GM10266 (cell line): Measurements from ENCODE around the gene NUP188.
"Not testable (repeated sequence)": the region's sequence is repeated elsewhere in the genome, so short reads cannot be mapped to it uniquely, and the experiment has no call there.

Experiments
- DNase-seq: peaks from one replicate; pipeline ENCODE4 v3.0.0; 2012; ENCODE audit errors: extremely low spot score
- TF ChIP-seq, protein P1 (sequence below): IDR thresholded peaks from 2 replicates; pipeline ENCODE4 v1.5.1; 2012; ENCODE audit warnings: mild to moderate bottlenecking, low read depth; ENCODE audit not compliant: control insufficient read depth, insufficient read depth; ENCODE audit errors: missing control alignments

NUP188 gene

DNA sequence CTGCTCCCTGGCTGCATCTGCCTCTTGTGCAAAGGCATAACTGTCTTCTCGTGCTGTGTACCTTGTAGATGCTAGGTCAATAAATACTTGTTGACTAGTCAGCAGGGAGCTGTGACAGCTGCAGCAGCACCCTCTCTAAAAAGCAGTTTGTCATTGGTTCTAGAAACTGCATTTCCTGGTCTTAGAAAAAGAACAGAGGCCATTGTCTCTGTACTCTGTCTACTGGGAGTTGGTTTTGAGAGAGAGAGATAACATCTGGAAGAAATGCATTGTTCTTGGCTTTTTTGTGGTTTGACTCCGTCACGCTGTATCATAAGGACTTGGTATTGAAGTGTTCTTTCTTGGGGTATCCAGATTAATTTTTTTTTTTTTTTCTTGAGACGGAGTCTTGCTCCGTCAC is 48.3 kb downstream of the NUP188 start:
- DNase-seq = no peak
- TF ChIP-seq, protein P1, sequence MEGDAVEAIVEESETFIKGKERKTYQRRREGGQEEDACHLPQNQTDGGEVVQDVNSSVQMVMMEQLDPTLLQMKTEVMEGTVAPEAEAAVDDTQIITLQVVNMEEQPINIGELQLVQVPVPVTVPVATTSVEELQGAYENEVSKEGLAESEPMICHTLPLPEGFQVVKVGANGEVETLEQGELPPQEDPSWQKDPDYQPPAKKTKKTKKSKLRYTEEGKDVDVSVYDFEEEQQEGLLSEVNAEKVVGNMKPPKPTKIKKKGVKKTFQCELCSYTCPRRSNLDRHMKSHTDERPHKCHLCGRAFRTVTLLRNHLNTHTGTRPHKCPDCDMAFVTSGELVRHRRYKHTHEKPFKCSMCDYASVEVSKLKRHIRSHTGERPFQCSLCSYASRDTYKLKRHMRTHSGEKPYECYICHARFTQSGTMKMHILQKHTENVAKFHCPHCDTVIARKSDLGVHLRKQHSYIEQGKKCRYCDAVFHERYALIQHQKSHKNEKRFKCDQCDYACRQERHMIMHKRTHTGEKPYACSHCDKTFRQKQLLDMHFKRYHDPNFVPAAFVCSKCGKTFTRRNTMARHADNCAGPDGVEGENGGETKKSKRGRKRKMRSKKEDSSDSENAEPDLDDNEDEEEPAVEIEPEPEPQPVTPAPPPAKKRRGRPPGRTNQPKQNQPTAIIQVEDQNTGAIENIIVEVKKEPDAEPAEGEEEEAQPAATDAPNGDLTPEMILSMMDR = no peak

DNA sequence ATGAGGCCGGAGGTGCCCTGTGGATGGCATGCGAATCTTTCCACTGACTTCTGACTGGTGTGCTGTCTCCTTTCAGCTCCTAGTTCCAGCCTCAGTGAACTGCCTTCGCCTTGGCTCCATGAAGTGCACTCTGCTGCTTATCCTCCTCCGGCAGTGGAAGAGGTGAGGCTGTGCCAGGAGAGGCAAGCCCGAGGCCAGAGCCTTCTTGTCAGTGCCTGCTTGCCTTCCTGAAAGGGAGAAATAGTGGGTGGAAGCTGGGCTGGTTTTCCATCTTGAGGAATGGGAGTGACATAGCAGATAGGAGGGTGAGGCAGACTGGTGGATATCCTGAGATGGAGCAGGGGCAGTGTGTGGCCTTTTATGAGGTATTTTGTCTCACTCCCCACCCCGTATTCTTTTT is 51.0 kb downstream of the NUP188 start:
- TF ChIP-seq, protein P1 = no peak
- no peak for DNase-seq

DNA sequence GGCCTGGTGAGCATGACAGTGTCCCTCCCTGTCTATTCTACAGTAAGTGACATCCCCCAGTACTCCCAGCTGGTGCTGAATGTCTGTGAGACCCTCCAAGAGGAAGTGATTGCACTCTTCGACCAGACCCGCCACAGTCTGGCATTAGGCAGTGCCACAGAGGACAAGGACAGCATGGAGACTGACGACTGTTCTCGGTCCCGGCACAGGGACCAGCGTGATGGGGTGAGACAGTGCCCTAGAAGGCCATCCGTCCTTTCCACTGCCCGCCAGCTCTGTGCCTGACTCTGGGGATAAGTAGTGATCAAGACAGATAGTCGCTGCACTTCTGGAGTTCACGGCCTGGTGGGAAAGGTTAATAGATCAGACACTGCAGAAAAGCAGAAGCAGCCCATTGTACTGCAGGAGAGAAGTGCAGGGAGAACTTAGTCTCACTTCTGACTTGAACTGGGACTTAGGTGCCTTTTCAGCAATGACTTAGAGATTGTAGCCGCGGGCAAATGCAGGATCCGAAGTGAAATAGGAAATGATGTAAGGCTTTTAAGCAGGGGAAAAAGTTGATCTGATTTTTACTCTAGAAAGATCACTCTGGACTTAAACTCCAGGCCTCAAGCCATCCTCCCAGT is 52.2 kb downstream of the NUP188 start:
- no peak for DNase-seq
- TF ChIP-seq, protein P1 = no peak

DNA sequence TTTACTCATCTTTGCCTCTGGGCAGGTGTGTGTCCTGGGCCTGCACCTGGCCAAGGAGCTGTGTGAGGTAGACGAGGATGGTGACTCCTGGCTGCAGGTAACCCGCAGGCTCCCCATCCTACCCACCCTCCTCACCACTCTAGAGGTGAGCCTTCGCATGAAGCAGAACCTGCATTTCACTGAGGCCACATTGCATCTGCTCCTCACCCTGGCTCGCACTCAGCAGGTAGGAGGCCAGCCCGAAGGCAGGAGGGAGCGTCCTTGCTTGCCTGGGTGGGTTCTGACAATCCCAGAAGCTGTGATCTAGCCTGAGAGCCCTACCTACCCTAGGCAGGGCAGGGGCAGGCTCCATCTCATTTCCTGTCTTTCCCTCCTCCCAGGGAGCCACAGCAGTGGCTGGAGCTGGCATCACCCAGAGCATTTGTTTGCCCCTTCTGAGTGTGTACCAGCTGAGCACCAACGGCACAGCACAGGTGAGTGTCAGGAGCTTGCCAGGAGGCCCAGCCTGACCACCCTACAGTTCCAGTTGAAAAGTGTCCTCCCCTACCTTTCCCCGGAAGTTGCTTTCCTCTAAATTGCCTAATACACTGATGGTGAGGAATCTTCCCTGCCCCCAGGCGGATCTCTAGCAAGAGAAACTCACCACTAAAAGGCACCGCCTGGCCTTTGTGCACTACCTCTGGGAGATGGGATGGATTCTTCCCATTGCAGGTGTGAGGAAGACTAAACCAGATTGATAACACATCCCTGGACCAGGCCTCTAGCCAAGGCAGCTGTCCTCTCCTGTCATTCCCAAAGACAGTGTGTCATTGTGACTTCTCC is 54.2 kb downstream of the NUP188 start:
- TF ChIP-seq, protein P1 = no peak
- no peak for DNase-seq

DNA sequence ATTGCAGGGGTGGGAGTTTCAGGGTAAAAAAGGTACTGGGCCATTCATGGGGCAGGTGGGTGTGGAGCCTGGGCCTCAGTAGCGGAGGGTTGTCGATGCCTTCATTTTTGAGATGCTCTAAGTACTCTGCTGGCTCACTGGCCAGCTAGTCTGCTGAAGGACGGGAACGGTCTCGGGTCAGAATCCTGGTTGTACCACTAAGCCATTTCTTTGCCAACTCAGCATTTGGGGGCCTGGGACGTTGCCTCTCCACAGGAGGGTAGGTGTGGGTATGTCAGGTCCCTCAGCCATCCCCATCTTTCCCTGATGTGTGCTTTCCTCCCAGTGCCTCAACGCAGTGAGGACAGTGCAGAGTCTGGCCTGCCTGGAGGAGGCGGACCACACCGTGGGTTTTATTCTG is 55.5 kb downstream of the NUP188 start:
- TF ChIP-seq, protein P1 = no peak
- no peak for DNase-seq

DNA sequence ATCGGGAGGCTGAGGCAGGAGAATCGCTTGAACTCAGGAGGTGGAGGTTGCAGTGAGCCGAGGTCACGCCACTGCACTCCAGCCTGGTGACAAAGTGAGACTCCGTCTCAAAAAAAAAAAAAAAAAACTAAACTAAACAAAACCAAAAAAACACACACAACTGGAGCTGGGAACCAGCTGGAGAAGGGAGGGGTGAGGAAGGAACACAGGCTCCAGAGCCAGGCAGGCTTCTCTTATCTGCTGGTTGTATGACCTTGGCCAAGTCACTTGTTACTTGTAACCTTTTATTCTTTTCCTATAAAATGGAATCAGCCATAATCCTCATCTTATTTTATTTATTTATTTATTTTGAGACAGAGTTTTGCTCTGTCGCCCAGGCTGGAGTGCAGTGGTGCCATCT is 56.7 kb downstream of the NUP188 start:
- DNase-seq = not testable (repeated sequence)

DNA sequence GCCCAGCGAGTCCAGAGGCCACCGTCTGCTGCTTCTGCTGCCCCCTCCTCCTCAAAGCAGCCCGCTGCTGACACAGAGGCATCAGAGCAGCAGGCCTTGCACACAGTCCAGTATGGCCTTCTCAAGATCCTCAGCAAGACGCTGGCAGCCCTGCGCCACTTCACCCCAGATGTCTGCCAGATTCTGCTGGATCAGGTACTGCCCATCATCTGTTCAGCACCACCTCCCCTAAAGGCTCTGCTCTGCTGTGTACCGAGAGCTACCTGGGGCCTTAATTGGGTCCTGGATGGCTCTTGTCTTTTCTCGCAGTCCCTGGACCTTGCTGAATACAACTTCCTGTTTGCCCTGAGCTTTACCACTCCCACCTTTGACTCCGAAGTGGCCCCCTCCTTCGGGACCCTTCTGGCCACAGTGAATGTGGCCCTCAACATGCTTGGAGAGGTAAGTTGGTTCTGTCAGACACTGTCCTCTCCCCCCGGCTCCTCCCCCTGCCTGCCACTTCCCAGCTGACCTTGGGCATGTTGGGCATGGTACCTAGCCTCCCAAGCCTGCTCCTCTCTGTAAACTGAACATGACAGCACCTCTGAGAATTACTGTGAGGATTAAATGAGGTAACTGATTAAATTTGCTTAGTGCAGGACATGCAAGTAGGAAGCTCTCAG is 58.0 kb downstream of the NUP188 start:
- TF ChIP-seq, protein P1 = no peak
- DNase-seq = no peak
